Right lobe of liver (tissue), 4 donors: ENCODE measurements around the gene ATP4A.

Source experiments
- CTCF ChIP-seq, 4 donors: fragments of 200-600 bp in 3 of 4; fragments of 450-650 bp in 1 of 4; IDR thresholded peaks; one replicate each; pipeline versions ENCODE4 v1.5.1 to v1.8.0; 2016 to 2022; ENCODE audit warnings: antibody characterized with exemption in 4 of 4, mild to moderate bottlenecking in 2 of 4
- POLR2A ChIP-seq: fragments of 450-650 bp; IDR thresholded peaks from one replicate; pipeline ENCODE4 v1.6.1; 2017; ENCODE audit warnings: antibody characterized with exemption, mild to moderate bottlenecking
- donor health status: DM: no; HTN: no; CAD: no.
- donor health status: DM: no; HTN: no; CAD: no.
- donor health status: DM: no; HTN: yes; CAD: no.

- TF ChIP-seq CTCF (IDR thresholded peaks at IDR 0.05) (peak in 3 of 4 donors; percentile 6 to 12 (median 11)), POLR2A (no peak)
Measured at GRCh38 chr19:35555301-35556005, 8.0 kb downstream of the ATP4A start.
